Measurements from ENCODE around the gene CERK.

CERK gene

DNA sequence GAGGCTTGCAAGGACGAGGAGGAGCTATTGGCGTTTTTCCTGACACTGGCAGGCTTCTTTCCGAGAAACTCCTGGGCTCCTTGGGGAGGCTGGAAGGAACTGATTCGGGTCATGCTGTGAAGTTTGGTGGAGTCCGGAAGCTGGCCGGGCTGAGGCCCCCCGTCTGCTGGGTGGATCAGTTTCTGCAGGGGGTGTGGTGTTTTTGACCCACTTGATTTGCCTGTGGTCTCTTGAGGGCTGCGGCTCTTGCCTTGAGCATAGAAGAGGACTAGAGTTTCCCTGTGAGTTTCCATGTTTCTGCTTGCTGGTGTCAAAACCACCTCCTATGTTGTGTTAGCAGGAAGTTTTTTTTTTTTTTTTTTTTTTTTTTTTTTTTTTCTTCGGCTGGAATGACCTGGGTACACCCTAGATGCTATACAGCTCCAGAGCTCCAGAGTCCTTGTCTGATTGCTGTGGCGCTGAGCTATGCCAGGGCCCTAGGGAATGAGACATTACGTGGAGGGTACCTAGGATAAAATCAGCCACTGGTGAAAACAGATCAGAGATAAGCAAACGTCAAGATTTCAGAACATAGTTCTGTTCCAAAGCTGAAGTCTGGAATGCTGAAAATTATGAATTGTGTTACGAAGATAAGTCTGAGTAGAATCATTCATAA, 25.1 kb upstream of the CERK start (continued):
- no peak for TF ChIP-seq ZNF555 (tag by site-specific recombination; conservative IDR thresholded peaks at IDR 0.05)
- no peak for TF ChIP-seq ZNF157 (tag by site-specific recombination; IDR thresholded peaks at IDR 0.05)
- TF ChIP-seq, protein P1, sequence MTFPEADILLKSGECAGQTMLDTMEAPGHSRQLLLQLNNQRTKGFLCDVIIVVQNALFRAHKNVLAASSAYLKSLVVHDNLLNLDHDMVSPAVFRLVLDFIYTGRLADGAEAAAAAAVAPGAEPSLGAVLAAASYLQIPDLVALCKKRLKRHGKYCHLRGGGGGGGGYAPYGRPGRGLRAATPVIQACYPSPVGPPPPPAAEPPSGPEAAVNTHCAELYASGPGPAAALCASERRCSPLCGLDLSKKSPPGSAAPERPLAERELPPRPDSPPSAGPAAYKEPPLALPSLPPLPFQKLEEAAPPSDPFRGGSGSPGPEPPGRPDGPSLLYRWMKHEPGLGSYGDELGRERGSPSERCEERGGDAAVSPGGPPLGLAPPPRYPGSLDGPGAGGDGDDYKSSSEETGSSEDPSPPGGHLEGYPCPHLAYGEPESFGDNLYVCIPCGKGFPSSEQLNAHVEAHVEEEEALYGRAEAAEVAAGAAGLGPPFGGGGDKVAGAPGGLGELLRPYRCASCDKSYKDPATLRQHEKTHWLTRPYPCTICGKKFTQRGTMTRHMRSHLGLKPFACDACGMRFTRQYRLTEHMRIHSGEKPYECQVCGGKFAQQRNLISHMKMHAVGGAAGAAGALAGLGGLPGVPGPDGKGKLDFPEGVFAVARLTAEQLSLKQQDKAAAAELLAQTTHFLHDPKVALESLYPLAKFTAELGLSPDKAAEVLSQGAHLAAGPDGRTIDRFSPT (tag by site-specific recombination; IDR thresholded peaks at IDR 0.05) = no peak
- TF ChIP-seq ZNF423 (tag by site-specific recombination; IDR thresholded peaks at IDR 0.05) = no peak
- TF ChIP-seq ZNF10 (tag by site-specific recombination; IDR thresholded peaks at IDR 0.05) = no peak
- no peak; the same call in 1 of the 2 replicates for TF ChIP-seq KLF1 (tag by site-specific recombination; IDR thresholded peaks at IDR 0.05)
- no peak for TF ChIP-seq ZBTB20 (tag by site-specific recombination; IDR thresholded peaks at IDR 0.05)
- no peak for TF ChIP-seq ZNF48 (tag by site-specific recombination; IDR thresholded peaks at IDR 0.05)
- TF ChIP-seq KLF9 (tag by site-specific recombination; IDR thresholded peaks at IDR 0.05; ENCODE audit: low read depth) = 0 out of 2 replicates have a peak, but pooled peaks have one; percentile 2
- no peak for TF ChIP-seq KLF7 (tag by site-specific recombination; IDR thresholded peaks at IDR 0.05; ENCODE audit: borderline replicate concordance)
- TF ChIP-seq ZNF830 (tag by site-specific recombination; IDR thresholded peaks at IDR 0.05; ENCODE audit: low read depth) = no peak
- TF ChIP-seq ZNF335 (tag by site-specific recombination; conservative IDR thresholded peaks at IDR 0.05) = peak; percentile 70
- peak; percentile 89 for TF ChIP-seq ZIC2 (tag by site-specific recombination; IDR thresholded peaks at IDR 0.05)
- TF ChIP-seq ZNF16 (tag by site-specific recombination; IDR thresholded peaks at IDR 0.05; ENCODE audit: low read depth) = no peak
- TF ChIP-seq ZNF221 (tag by site-specific recombination; IDR thresholded peaks at IDR 0.05; ENCODE audit: borderline replicate concordance) = no peak
- no peak for TF ChIP-seq ZNF274 (IDR thresholded peaks at IDR 0.05; ENCODE audit: low read length)
- no peak for TF ChIP-seq ZNF274 (tag by site-specific recombination; IDR thresholded peaks at IDR 0.05; ENCODE audit: borderline replicate concordance)
- TF ChIP-seq, protein P2, sequence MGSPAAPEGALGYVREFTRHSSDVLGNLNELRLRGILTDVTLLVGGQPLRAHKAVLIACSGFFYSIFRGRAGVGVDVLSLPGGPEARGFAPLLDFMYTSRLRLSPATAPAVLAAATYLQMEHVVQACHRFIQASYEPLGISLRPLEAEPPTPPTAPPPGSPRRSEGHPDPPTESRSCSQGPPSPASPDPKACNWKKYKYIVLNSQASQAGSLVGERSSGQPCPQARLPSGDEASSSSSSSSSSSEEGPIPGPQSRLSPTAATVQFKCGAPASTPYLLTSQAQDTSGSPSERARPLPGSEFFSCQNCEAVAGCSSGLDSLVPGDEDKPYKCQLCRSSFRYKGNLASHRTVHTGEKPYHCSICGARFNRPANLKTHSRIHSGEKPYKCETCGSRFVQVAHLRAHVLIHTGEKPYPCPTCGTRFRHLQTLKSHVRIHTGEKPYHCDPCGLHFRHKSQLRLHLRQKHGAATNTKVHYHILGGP (tag by site-specific recombination; IDR thresholded peaks at IDR 0.05) = no peak
- no peak for TF ChIP-seq ZNF629 (tag by site-specific recombination; IDR thresholded peaks at IDR 0.05)
- TF ChIP-seq GLIS2 (tag by site-specific recombination; IDR thresholded peaks at IDR 0.05) = peak; percentile 61; the same call in 1 of the 2 replicates
- TF ChIP-seq, protein P3, sequence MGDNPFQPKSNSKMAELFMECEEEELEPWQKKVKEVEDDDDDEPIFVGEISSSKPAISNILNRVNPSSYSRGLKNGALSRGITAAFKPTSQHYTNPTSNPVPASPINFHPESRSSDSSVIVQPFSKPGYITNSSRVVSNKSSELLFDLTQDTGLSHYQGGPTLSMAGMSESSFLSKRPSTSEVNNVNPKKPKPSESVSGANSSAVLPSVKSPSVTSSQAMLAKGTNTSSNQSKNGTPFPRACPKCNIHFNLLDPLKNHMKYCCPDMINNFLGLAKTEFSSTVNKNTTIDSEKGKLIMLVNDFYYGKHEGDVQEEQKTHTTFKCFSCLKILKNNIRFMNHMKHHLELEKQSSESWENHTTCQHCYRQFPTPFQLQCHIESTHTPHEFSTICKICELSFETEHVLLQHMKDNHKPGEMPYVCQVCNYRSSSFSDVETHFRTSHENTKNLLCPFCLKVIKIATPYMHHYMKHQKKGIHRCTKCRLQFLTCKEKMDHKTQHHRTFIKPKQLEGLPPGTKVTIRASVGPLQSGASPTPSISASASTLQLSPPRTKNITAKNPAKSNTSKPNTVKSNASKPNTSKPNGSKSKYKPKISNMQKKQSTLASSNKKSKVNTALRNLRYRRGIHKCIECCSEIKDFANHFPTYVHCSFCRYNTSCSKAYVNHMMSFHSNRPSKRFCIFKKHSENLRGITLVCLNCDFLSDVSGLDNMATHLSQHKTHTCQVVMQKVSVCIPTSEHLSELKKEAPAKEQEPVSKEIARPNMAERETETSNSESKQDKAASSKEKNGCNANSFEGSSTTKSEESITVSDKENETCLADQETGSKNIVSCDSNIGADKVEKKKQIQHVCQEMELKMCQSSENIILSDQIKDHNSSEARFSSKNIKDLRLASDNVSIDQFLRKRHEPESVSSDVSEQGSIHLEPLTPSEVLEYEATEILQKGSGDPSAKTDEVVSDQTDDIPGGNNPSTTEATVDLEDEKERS (tag by site-specific recombination; IDR thresholded peaks at IDR 0.05) = no peak
- TF ChIP-seq, protein P4, sequence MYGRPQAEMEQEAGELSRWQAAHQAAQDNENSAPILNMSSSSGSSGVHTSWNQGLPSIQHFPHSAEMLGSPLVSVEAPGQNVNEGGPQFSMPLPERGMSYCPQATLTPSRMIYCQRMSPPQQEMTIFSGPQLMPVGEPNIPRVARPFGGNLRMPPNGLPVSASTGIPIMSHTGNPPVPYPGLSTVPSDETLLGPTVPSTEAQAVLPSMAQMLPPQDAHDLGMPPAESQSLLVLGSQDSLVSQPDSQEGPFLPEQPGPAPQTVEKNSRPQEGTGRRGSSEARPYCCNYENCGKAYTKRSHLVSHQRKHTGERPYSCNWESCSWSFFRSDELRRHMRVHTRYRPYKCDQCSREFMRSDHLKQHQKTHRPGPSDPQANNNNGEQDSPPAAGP (tag by site-specific recombination; IDR thresholded peaks at IDR 0.05) = no peak
- TF ChIP-seq, protein P5, sequence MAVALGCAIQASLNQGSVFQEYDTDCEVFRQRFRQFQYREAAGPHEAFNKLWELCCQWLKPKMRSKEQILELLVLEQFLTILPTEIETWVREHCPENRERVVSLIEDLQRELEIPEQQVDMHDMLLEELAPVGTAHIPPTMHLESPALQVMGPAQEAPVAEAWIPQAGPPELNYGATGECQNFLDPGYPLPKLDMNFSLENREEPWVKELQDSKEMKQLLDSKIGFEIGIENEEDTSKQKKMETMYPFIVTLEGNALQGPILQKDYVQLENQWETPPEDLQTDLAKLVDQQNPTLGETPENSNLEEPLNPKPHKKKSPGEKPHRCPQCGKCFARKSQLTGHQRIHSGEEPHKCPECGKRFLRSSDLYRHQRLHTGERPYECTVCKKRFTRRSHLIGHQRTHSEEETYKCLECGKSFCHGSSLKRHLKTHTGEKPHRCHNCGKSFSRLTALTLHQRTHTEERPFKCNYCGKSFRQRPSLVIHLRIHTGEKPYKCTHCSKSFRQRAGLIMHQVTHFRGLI (tag by site-specific recombination; IDR thresholded peaks at IDR 0.05) = no peak
- TF ChIP-seq, protein P6, sequence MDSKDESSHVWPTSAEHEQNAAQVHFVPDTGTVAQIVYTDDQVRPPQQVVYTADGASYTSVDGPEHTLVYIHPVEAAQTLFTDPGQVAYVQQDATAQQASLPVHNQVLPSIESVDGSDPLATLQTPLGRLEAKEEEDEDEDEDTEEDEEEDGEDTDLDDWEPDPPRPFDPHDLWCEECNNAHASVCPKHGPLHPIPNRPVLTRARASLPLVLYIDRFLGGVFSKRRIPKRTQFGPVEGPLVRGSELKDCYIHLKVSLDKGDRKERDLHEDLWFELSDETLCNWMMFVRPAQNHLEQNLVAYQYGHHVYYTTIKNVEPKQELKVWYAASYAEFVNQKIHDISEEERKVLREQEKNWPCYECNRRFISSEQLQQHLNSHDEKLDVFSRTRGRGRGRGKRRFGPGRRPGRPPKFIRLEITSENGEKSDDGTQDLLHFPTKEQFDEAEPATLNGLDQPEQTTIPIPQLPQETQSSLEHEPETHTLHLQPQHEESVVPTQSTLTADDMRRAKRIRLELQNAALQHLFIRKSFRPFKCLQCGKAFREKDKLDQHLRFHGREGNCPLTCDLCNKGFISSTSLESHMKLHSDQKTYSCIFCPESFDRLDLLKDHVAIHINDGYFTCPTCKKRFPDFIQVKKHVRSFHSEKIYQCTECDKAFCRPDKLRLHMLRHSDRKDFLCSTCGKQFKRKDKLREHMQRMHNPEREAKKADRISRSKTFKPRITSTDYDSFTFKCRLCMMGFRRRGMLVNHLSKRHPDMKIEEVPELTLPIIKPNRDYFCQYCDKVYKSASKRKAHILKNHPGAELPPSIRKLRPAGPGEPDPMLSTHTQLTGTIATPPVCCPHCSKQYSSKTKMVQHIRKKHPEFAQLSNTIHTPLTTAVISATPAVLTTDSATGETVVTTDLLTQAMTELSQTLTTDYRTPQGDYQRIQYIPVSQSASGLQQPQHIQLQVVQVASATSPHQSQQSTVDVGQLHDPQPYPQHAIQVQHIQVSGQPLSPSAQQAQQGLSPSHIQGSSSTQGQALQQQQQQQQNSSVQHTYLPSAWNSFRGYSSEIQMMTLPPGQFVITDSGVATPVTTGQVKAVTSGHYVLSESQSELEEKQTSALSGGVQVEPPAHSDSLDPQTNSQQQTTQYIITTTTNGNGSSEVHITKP (tag by site-specific recombination; IDR thresholded peaks at IDR 0.05) = peak; percentile 21; the same call in 1 of the 2 replicates
- no peak for TF ChIP-seq ZNF140 (tag by site-specific recombination; IDR thresholded peaks at IDR 0.05)
- no peak for TF ChIP-seq ZNF501 (tag by site-specific recombination; IDR thresholded peaks at IDR 0.05)
- TF ChIP-seq ZNF76 (tag by site-specific recombination; IDR thresholded peaks at IDR 0.05; ENCODE audit: borderline replicate concordance, low read depth) = 0 out of 2 replicates have a peak, but pooled peaks have one; percentile 15
- TF ChIP-seq ZXDB (tag by site-specific recombination; IDR thresholded peaks at IDR 0.05) = no peak

Measured in HEK293 (cell line).